Measurements from ENCODE around the gene SEMA3A. TPM values are rescaled to one million over a fixed set of nuclear protein-coding genes. Genes with fewer than 3 reads are reported as not detected.

SEMA3A gene
- total RNA-seq, 1 experiment from 2014 or later, result 32.2 TPM

GRCh38 chr7:84136809-84137208, 57.8 kb downstream of the SEMA3A start:
- Mint-ChIP-seq H3K27me3 (ENCODE audit: low read depth) (no peaks in the 10 kb centered on the region), H3K27ac (no peak overlapping the region), H3K4me3 (no peak overlapping the region), H3K9me3 (peaks cover 7% of the 10 kb centered on the region), H3K4me1 (peaks cover 51% of the 10 kb centered on the region), H3K36me3 (peaks cover 18% of the 10 kb centered on the region)
- ChIA-PET CTCF (interaction anchor here (0.6 kb wide), 2 partner anchors 154 to 586 kb away, joined by 3 read pairs; no protein-coding TSS in a partner anchor), POLR2A (interaction anchor here (0.6 to 1.0 kb wide), 4 partner anchors 8 to 95 kb away, joined by 3 to 5 read pairs (median 4); no protein-coding TSS in a partner anchor)
- no peak for ATAC-seq
- no peak for DNase-seq (ENCODE audit: low spot score)
- TF ChIP-seq, protein P1, sequence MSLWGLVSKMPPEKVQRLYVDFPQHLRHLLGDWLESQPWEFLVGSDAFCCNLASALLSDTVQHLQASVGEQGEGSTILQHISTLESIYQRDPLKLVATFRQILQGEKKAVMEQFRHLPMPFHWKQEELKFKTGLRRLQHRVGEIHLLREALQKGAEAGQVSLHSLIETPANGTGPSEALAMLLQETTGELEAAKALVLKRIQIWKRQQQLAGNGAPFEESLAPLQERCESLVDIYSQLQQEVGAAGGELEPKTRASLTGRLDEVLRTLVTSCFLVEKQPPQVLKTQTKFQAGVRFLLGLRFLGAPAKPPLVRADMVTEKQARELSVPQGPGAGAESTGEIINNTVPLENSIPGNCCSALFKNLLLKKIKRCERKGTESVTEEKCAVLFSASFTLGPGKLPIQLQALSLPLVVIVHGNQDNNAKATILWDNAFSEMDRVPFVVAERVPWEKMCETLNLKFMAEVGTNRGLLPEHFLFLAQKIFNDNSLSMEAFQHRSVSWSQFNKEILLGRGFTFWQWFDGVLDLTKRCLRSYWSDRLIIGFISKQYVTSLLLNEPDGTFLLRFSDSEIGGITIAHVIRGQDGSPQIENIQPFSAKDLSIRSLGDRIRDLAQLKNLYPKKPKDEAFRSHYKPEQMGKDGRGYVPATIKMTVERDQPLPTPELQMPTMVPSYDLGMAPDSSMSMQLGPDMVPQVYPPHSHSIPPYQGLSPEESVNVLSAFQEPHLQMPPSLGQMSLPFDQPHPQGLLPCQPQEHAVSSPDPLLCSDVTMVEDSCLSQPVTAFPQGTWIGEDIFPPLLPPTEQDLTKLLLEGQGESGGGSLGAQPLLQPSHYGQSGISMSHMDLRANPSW (CRISPR knock-in tag; conservative IDR thresholded peaks at IDR 0.05; ENCODE audit: low read depth), result no peak
- peak; percentile 72; the same call in 1 of the 2 replicates for TF ChIP-seq ETV6 (CRISPR knock-in tag; IDR thresholded peaks at IDR 0.05)

- TF ChIP-seq ZNF281 (CRISPR knock-in tag; IDR thresholded peaks at IDR 0.05) (no peak), MXD4 (CRISPR knock-in tag; IDR thresholded peaks at IDR 0.05; ENCODE audit: borderline replicate concordance) (no peak), AFF4 (CRISPR knock-in tag; IDR thresholded peaks at IDR 0.05; ENCODE audit: borderline replicate concordance) (no peak), HMGXB4 (CRISPR knock-in tag; IDR thresholded peaks at IDR 0.05) (no peak), ARID4B (CRISPR knock-in tag; IDR thresholded peaks at IDR 0.05; ENCODE audit: borderline replicate concordance) (no peak), GABPB1 (CRISPR knock-in tag; IDR thresholded peaks at IDR 0.05) (no peak), ZNF219 (CRISPR knock-in tag; IDR thresholded peaks at IDR 0.05; ENCODE audit: borderline replicate concordance) (no peak)
- TF ChIP-seq, protein P2, sequence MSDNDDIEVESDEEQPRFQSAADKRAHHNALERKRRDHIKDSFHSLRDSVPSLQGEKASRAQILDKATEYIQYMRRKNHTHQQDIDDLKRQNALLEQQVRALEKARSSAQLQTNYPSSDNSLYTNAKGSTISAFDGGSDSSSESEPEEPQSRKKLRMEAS (CRISPR knock-in tag; IDR thresholded peaks at IDR 0.05), result no peak
- H3K9me3 Mint-ChIP-seq, result peaks cover 4% of the 10 kb centered on the region; the same call in 1 of the 2 replicates
- ChIA-PET CTCF (no interaction called here), POLR2A (interaction anchor here (0.6 to 1.0 kb wide), 3 partner anchors 9 to 95 kb away, joined by 3 to 4 read pairs (median 3); no protein-coding TSS in a partner anchor)
- no peaks in the 10 kb centered on the region for H3K27me3 Mint-ChIP-seq (ENCODE audit: low read depth)
- no peak overlapping the region for H3K4me3 Mint-ChIP-seq
- peak overlapping the region; percentile 86 for H3K27ac Mint-ChIP-seq
- DNase-seq (ENCODE audit: low spot score), result no peak
- peaks cover 49% of the 10 kb centered on the region for H3K4me1 Mint-ChIP-seq
- peak; percentile 82 for ATAC-seq
- peaks cover 15% of the 10 kb centered on the region for H3K36me3 Mint-ChIP-seq
These were observed 58.3 kb downstream of the SEMA3A start for GRCh38 chr7:84136336-84136735.
